GM12801 (cell line): ENCODE results near the gene ESYT2.

Experiments used
- CTCF ChIP-seq: IDR thresholded peaks from one replicate; pipeline ENCODE4 v1.5.1; 2011; ENCODE audit warnings: control low read depth; ENCODE audit not compliant: insufficient read length; ENCODE audit errors: extremely low read depth

Gene ESYT2

GRCh38 chr7:158779061-158780000 lies 50.0 kb downstream of the ESYT2 start:
- no peak for TF ChIP-seq CTCF

DNA sequence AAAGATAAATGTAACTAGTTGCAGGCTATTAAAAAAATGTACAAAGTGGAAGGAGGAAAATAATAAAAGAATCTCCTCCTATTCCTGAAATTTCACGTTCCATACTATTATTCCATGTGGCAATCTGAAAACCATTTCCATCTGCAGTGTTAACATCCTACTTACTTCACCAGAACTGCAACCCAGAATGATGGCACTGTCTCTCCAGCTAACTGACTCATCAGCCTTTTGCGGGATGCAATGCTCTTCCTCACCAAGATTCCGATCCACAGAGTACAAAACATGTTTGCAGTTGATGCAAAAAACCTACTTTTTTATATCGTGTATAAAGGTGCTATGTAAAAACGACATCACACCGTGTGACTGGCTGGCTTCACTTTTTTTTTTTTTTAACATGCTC lies 50.8 kb downstream of the ESYT2 start:
- TF ChIP-seq CTCF: no peak

DNA sequence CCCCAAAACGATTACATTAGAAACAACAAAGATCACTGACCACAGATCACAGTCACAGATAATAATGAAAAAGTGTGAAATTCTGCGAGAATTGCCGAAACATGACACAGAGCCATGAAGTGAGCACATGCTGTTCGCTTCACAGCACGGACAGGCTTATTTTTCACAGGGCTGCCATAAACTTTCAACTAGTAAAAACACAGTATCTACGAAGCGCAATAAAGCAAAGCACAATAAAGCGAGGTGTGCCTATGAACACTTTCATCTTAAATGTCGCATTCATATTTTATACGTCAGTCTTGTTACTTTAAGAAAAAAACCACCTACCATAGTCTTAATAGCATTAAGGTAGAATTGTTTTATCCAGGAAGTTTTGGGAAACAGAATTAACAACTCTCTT lies 51.5 kb downstream of the ESYT2 start:
- no peak for TF ChIP-seq CTCF

DNA sequence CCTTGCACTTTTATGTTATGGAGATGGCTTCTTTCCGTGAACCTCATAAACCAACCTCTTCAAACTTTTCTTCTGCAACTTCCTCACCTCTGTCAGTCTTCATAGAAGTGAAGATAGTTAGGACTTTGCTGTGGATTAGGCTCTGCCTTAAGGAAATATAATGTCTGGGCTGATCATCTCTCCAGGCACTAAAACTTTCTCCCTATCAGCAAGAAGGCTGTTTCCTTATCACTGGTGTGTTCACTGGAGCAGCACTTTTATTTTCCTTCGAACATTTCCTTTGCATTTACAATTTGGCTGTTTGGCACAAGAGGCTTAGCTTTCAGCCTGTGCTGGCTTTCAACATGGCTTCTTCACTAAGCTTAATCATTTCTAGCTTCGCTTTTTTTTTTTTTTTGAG lies 52.8 kb downstream of the ESYT2 start:
- no peak for TF ChIP-seq CTCF

DNA sequence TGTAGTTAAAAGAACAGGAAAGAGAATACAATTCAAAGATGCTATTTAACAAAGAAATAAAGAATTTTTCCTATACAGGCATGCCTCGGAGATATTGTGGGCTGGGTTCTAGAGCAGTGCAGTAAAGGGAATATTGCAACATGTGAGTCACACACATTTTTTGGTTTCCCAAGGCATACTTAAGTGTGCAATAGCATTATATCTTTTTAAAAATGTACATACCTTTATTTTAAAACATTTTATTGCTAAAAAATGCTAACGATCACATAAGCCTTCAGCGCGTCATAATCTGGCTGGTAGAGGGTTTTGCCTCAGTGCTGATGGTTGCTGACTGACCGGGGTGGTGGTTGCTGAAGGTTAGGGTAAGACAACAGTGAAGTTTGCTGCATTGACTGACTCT lies 54.4 kb downstream of the ESYT2 start:
- TF ChIP-seq CTCF: no peak

- TF ChIP-seq CTCF: no peak
Measured at GRCh38 chr7:158772916-158773315, 56.4 kb downstream of the ESYT2 start.

DNA sequence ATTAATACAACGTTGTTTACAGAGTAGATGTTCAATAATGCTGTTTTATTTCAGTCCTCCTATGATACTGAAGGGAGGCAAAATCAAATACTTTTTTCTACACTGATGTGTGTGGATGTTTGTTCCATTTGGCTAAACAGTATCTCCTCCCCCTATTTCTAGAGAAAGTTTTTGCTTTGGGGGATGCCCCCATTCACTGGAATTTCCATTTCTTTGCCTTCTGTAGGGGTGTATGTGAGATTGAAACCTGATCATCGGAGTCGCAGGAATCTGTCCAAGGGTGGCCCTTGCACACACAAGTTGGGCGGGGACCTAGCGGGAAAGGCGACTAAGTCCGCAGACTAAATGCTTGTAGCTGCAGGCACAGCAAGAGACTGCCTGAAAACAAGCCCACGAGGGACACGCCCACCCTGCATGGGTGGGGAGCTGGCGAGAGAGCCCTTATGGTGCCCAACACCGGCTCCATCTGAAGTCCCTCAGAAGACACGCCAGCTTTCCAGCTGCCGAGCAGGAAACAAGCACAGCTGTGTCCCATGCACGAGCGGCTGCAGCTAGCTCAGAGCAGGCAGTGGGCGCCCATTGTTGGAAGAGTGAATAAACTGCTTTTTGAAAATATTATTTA lies 58.0 kb downstream of the ESYT2 start:
- no peak for TF ChIP-seq CTCF
